GM21423 (cell line): ENCODE data around the gene SHB.

Experiments
- ATAC-seq: cut with Tn5 transposase; IDR thresholded peaks from one replicate; pipeline ENCODE4 v1.9.1; 2021; ENCODE audit warnings: mild to moderate bottlenecking, moderate library complexity; ENCODE audit not compliant: unreplicated experiment

SHB gene

DNA sequence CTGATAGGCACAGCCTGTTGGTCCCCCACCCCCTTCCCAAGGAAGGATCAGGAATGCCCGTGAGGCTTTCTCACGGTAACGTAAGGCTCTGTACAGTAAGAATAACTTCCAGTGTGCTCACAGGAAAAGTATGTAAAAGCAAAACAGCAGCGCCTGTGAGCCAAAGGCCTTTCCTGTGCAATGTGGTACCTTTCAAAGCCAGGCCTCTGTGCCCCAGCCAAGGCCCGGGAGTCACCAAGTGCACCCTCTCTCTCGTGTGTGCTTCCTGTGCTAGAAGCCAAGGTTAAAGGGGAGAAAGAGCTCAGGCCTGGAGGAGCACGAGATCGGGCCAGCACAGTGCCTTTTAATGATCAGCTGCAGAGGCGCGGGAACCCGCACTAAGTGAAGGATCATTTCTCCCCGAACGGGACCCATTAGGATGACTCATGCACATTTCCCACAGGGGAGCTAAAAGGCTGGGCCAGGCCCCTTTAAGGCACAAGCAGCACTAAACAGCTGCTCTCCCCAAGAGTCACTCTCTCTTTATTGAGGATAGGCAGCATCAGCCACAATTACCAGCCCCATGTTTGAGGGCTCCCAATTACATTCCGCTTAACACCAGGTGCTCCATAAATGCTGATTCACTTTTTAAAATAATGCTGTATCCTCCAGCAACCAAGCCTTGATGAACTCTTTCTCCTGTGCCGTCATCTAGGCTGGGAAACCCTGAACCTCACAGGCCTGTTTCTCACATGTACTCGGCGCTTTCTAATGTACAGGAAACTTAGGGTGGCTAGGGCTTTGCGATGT lies 42.8 kb downstream of the SHB start:
- ATAC-seq = peak; percentile 52

DNA sequence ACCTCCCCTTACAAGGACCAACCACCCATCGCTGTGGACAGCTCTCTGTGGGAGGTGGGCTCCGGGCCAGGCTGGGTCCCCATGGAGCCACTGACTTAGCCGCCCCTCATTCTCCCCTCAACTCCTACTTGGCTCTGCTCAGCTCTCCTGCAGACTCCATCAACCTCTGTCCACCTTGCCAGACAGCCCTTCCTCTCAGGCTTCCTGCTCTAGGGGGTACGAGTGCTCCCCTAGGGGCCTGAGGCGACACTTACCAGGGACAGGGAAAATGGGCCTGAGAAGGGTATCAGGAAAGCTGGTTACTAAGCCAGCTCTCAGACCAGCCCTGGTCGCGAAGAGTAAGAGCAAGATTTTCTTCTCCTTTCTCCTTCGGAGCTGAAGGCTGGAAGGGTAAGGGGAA lies 43.9 kb downstream of the SHB start:
- ATAC-seq = no peak

DNA sequence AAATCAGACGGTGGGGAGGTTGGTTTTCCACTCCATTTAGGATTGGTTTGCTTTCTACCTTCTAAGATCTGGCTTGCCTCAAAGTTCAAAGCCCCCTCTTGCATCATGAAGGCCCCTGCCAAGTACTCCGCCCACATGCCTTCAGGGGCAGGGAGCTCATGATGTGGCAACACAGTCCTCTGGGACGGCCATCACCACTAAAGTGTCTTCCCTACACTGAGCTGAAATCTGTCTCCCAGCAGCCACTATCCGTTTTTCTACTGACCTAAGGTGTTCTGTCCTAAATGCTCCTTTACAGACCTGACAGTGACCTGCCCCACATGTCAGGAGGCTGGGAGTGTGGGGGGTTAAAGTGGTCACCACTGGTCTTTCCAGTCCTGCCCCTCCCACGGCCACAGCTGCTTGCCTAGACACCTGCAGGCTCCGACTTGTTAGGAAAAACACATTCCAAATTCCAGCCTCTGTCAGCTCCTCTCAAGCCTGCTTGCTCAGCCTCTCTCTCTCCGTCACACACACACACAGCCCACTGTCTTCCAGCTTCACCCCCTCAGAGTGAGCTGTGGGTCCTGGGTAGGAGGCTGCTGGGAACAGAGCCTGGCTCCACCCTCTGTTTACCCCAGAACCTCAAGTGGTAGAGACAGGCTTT lies 44.9 kb downstream of the SHB start:
- no peak for ATAC-seq

DNA sequence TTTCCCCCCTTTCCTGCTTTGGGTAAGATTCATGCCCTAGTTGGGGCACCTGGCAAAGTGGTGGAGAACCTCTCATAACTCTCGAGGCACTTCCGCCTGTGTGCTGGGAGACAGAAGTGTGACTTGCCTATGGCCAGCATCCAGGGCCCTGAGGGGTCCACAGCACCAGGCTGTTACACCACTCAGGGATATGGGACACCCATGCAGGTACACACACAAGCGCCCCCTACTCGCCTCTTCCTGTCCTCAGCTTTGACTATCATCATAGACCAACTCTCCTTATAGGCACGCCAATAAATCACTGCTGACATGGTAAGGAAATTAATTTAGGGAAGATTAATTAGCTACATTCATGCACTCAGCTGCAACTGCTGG lies 45.4 kb downstream of the SHB start:
- ATAC-seq = no peak

DNA sequence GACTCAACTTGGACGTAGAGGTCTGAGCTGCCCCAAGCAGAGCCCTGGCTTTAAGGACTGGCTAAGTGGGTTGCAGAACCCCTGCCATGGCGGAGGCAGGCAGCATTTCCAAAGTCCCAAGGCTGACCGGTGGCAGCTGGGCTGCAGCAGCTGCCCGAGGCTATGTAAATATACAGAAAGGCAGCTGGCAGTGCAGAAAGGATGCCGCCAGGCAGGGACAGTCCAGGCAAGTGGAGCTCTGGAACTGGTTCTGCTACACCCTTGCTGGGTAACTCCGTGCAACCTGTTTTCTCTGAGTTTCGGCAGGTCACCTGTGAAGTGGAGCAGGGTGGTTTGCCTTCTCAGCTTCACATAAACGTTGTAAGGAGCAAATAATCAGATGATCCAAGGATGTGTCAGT lies 46.0 kb downstream of the SHB start:
- no peak for ATAC-seq

DNA sequence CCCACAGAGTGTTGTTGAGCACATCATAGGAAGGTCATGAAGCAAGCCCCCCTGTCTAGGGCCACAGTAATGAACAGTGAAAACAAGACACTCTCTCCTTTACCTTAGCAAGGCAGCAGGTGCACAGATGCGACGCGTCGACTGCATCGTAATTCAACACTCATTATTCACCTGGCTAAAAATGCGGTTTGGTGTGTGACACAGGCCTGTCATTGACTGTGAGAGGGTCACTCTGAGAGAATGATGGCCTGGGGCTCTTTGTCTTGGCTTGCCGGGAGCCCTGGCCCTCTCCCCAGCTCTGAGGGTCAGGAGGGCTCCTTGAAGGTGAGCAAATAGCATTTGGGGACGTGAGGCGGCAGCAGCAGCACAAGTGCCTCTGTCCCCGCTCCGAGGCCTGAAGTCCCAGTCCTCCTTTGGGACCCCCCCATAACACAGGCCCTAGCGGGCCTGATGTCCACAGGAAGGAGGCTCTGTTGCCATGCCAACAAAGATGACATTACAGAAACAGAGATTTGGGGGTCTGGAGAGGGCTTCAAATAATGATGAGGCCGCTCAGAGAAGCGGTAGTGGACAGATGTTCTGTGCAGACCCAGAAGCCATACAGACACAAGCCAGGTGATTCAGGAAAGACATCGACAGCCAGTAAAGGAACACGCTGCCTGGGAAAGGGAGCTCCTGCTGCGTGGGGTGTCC lies 46.7 kb downstream of the SHB start:
- ATAC-seq = no peak

DNA sequence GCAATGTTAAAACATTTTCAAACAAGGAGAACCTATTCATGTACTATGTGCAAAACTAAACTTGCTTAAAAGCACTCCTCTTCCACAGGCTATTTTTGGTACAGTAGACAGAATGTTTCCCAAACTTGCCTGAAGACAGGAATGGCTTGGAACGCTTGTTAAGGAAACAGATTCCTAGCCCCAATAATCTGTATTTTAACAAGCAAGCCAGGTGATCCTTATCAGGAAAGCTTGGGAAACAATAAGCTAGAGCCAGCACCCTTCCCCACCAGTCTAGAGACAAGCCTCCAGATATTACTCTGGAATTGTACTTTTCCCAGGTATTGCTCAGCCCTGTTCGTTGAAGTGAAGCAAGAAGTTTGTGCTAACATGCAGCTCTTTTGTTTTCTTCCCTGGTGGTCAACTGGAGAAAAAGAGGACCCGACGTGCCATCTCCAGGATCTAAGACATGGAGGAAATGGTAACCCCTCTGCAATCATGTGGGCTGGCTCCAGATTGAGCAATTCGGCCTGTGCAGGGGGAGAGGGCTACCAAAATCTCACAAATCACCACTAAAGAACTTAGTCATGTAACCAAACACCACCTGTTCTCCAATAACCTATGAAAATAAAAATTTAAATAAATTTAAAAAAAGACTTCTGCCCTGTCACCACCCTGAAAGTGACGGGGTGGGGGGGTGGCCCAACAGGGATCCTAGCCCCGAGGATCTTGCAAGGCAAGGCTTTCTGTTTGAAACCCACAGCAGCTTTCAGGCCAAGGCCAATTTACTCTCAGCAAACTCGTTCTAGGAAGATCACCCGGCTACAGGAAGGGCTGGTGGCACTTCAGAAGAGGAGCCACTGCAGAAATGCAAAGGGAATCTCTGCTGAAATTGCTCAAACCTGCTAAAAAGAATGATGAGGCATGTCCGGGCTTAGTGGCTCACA lies 48.6 kb downstream of the SHB start:
- no peak for ATAC-seq

DNA sequence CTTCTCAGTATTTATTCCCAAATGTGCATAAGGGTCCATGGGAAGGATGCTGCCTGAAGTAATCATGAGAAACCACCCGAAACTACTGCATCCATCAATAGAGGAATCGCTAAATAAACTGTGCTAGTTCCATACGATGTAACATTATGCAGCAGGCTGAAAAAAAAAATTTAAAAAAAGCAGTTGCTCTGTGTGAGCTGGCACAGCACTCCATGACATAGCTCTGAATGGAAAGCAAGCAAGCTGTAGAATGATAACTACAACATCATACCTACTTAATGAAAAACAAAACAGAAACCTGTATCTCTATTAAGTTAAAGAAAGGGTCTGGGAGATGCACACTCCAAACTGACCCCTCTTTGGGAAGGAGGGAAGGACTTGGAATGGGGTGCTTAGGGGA lies 49.3 kb downstream of the SHB start:
- no peak for ATAC-seq

DNA sequence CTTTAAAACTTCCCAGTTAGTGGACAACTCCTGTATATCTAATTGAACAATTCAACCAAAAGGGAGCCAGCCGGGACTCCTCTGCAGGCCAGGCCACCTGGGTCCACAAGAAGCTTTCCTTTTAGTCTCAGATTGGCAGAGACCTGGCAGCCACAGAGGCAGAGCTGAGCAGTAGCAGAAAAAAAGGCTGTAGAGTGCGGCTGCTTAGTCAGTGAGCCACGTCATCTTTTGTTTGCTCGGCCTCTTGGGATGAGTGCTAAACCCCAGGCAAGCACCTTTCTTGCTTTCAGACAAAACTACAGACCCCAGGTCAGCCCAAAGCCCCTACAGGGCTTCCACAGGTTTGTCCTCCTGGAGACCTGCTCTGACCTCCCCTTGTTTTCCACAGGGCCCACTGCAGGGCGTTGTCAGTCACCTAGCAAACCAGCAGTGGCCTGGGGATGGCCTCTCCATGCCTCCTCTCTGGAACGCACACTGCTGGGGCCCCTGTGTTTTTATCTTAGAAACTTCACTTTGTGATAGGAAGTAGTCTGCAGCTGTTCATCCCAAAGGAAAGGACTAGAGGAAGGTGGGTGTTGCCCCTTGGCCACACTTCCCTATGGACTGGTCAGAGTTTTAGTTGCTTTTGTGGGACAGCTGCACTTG lies 49.9 kb downstream of the SHB start:
- ATAC-seq = no peak

DNA sequence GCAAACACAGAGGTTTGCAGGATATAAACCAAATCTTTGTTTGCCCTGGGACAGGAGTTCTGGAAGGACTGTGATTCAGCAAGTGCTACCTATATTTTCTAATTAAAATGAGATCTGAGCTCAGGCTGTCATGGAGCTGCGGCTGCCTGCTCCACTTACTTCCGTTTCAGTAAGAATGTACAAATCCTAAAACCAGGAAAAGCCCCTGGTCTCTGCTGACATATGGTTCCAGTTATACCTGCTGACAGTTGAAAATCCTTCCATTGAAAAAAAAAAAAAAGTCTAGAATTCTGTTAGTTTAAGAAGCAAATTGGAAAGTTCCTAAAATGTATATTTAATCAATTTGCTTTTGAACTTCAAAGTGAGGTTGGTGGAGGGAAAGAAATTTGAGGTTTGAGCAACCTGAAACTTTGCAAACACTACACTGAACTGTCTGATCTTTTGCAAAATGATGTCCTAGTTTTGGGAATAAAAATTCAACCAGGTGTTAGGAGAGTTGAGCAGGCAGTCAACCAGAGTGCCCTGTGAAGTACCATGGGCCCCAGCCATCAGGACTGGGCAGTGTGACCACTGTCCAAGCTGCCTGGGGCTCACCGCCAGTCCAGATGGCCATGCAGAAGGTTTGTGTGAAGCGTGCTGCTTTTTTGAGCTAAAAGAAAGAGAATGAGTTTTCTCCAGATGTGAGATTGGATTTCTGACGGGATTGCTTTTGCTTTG lies 50.6 kb downstream of the SHB start:
- no peak for ATAC-seq

DNA sequence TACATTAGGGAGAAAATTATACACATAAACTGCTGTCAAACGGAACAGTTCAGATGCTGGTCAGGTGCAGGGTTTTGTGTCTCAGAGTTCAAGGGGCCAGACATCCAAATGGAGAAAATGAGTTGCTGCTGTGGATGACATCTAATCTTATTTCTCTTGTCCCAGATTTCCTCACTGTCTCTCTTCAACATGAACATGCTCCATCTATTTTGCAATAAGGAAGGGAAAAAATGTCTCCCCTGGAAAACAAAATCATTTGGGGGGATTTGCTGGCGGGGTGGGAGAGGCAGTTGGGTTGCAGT lies 51.2 kb downstream of the SHB start:
- no peak for ATAC-seq

DNA sequence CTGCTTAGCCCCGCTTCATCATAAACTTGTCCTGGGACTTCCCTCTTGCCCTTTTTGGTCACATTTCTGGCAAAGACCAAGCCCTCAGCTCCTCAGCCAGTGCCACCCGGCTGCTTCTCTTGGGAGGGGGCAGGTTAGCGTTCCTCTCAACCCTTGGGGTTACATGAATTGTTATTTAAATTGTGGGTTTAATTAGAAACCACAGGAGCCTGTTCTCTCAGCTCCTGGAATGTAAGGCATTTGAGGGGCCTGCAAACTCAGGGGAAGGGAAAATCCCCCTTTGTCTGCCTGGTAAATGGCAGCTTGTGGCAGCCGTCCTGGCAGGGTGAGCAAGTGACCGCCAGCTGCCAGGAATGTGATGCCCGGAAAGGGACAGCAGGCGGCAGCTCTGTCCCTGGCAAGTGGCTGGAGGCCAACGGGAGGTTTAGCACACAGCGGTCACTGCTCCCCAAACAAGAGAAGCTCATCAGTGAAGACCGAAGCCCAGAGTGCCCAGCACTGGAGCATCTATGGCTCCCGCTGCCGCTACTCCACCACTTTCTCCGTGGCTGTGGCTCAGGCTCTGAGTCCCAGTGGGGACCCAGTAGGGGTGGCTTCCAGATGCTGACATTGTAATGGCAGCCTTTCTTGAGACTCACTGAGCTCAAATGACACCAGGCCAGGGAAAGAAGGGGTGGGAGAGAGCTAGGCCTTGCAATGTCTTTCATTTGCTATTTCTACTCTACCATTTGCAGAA lies 51.7 kb downstream of the SHB start:
- ATAC-seq = no peak

DNA sequence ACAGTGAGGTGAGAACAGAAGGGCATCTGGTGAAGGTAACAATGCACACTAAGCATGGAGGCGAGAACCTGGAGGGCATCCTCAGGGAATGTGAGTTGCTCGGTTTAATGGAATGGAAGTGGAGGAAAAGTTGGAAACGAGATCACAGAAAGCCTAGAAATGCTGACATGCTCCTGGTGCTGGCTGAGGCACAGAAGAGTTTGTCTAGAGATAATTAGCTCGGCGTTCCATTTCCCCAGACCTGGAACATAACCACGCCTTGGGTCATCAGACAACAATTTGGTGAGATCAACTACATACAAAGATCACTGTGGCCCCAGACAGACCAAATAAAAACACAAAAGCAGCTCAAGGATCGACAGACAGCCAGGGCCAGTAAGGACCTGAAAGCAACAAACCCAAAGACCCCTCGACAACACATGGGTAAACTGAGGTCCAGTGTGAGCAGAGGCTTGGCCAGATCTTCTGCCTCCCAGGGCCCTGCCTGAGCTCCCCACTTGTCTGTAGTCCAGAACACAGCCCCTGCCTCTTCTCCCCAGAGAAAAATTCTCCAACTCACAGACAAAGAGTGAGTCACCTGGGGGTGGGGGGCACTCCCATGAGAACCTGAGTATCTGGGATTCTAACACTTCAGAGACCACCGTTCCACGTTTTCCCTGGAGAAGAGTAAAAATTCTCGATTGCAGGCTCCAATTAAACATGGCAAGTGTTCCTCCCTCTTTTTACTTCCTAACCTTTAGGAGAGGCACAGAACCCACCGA lies 52.5 kb downstream of the SHB start:
- no peak for ATAC-seq

DNA sequence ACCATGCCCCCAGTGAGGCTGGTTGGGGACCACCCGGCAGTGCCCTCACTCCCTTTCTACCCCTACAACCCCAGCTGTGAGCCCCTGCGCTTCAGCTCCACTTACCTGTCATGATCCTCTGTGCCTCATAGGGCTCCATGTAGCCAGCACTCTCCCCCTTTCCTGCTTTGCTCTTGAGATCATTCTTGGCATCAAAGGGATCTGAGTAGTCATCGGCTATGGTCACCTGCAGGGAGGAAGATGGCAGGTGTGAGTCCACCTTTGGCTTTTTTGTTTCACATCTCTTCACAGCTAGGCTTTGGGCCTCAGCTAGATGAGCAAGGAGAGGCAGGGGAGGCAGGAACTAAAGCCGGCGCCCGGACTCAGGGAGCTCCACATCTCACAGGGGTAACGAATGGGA lies 53.1 kb downstream of the SHB start:
- ATAC-seq = no peak

DNA sequence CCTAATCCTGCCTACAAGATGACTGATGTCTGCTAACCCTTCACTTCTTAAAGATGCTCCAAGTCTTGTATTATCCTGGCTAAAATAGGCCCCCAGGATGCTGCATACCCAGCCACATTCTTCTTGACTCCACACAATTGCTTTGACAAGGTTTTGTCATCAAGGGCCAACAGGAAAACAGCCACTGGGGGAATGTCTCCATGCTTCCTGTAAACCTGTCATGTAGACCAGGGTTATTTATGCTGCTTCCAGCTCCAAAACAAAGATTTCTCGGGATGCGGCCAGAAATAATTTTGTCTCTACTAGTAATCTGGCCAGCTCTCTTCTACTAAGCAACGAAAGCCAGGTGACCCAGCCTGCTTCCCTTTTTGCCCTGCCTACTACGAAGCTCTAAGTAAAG lies 53.8 kb downstream of the SHB start:
- ATAC-seq = no peak

DNA sequence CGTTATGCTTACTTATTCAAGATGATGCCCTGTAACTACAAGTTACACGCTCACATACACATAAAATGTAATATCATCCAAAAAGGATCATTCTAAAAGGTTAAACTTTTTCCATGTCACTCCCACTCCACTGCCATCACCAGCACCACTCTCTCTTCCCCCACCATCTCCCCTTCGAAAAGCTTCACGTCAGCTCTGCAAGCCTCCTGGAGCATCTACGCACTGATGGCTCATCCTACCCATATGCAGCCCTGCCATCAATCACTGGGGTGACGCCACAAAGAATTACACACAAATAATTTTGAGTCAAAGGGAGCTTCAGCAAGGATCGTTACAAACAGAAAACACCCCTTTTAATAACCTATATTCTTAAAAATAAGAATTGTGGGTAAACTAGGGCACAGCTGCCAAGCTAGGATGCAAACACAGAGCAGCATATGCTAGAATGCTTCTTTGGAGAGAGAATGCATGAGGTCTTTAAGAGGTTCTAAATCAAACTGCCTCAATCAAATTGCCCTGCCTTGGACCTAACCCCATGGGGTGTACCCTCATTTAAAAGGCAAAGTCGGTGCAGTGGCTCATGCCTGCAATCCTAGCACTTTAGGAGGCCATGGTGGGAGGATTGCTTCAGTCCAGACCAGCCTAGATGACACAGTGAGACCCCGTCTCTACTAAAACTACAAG lies 56.1 kb downstream of the SHB start:
- ATAC-seq = no peak

DNA sequence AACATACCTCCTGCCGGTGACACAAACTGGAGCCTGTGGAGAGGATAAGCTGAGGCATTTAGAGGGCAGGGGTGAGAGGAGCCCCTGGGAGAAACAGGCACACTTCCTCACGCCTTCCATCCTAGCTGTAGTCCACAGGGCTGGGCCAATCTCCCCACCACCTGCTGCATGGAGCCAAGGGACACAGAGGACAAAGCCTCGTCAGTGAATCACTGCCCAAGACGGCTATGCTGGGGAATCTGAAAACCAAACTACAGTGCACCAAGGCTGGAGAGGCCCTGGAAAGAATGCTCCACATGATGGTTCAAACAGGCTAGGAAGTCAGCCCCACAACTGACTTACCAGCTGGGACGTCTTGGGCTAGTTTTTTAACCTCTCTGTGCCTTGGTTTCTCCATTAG lies 57.0 kb downstream of the SHB start:
- no peak for ATAC-seq
